Measurements from ENCODE around the gene PCDHGB1.

- TF ChIP-seq EP300 (IDR thresholded peaks at IDR 0.05) (no peak), POLR2AphosphoS5 (IDR thresholded peaks at IDR 0.05) (no peak), CTCF (IDR thresholded peaks at IDR 0.05) (no peak), POLR2A (IDR thresholded peaks at IDR 0.05) (no peak)
Measured at GRCh38 chr5:141373673-141374317, 23.9 kb downstream of the PCDHGB1 start, which contains the start of gene PCDHGA6.
